ENCODE results near the gene MICAL1.

Gene MICAL1

GRCh38 chr6:109454496-109455436 lies 806 bp downstream of the MICAL1 start:
- DNase-seq (ENCODE audit: low read depth in 3 of 3), result peak; percentile 31 to 41 (median 33)

GRCh38 chr6:109453594-109454495 lies 1.7 kb downstream of the MICAL1 start:
- no peak for DNase-seq (ENCODE audit: low read depth in 3 of 3)

- DNase-seq (ENCODE audit: low read depth in 3 of 3), result no peak
These were observed 2.4 kb downstream of the MICAL1 start for GRCh38 chr6:109453156-109453555.

- no peak for DNase-seq (ENCODE audit: low read depth in 3 of 3)
These were observed 3.4 kb downstream of the MICAL1 start for GRCh38 chr6:109452181-109452580.

- DNase-seq (ENCODE audit: low read depth in 3 of 3), result no peak
These were observed 4.2 kb downstream of the MICAL1 start for GRCh38 chr6:109451376-109451775.

GRCh38 chr6:109450801-109451200 lies 4.8 kb downstream of the MICAL1 start:
- no peak for DNase-seq (ENCODE audit: low read depth in 3 of 3)

- no peak for DNase-seq (ENCODE audit: low read depth in 3 of 3)
These were observed 5.5 kb downstream of the MICAL1 start for GRCh38 chr6:109449795-109450673.

- DNase-seq (ENCODE audit: low read depth in 3 of 3), result no peak
These were observed 6.3 kb downstream of the MICAL1 start for GRCh38 chr6:109449064-109449794.

- no peak for DNase-seq (ENCODE audit: low read depth in 3 of 3)
These were observed 7.0 kb downstream of the MICAL1 start for GRCh38 chr6:109448615-109449014.

GRCh38 chr6:109447878-109448555 lies 7.6 kb downstream of the MICAL1 start:
- no peak for DNase-seq (ENCODE audit: low read depth in 3 of 3)

- no peak for DNase-seq (ENCODE audit: low read depth in 3 of 3)
These were observed 8.5 kb downstream of the MICAL1 start for GRCh38 chr6:109447087-109447486.

- DNase-seq (ENCODE audit: low read depth in 3 of 3), result no peak
These were observed 9.0 kb downstream of the MICAL1 start for GRCh38 chr6:109446541-109446940.

- DNase-seq (ENCODE audit: low read depth in 3 of 3), result no peak
These were observed 9.5 kb downstream of the MICAL1 start for GRCh38 chr6:109446072-109446471.

GRCh38 chr6:109445382-109445781 lies 10.2 kb downstream of the MICAL1 start:
- no peak for DNase-seq (ENCODE audit: low read depth in 3 of 3)

GRCh38 chr6:109443425-109443950 lies 12.1 kb downstream of the MICAL1 start:
- no peak for DNase-seq (ENCODE audit: low read depth in 3 of 3)

- DNase-seq (ENCODE audit: low read depth in 3 of 3), result no peak
These were observed 13.1 kb downstream of the MICAL1 start for GRCh38 chr6:109442393-109442924.

- DNase-seq (ENCODE audit: low read depth in 3 of 3), result peak in 1 of 3 experiments; percentile 29
These were observed 14.3 kb downstream of the MICAL1 start for GRCh38 chr6:109441069-109441816.

GRCh38 chr6:109440331-109441068 lies 15.1 kb downstream of the MICAL1 start, which contains the start of the genes PPIL6 and SMPD2:
TSS of gene PPIL6 (minus strand) at chr6:109440628. CDS start at chr6:109440590, 38 bp downstream.
TSS of gene SMPD2 (plus strand) at chr6:109440724. CDS start at chr6:109441122, 398 bp downstream.
- DNase-seq (ENCODE audit: low read depth in 3 of 3), result peak; percentile 60 to 62 (median 61)

All from stimulated activated CD4-positive, alpha-beta T cell treated with anti-CD3 and anti-CD28 coated beads, TNF-alpha, amount 100 ng/mL, for 4 hours (primary cell).